Heart right ventricle (tissue), 16 donors: Measurements from ENCODE around the gene CRTC3. TPM values are rescaled to one million over a fixed set of nuclear protein-coding genes. Genes with fewer than 3 reads are reported as not detected.
A peak's percentile ranks its signal among the peaks of the same experiment; 100 is the strongest.
"Not testable (repeated sequence)": the region's sequence is repeated elsewhere in the genome, so short reads cannot be mapped to it uniquely, and the experiment has no call there.

ENCODE experiments used
- ATAC-seq, 8 donors: fragments of 200-7000 bp; cut with Tn5 transposase; one replicate each; pipeline ENCODE4 v1.9.1; 2020; ENCODE audit warnings: mild to moderate bottlenecking in 8 of 8, moderate library complexity in 8 of 8, moderate number of reproducible peaks in 1 of 8
- DNase-seq, 2 donors: peaks; one replicate each; pipeline ENCODE4 v3.0.0-alpha.2; 2020
- H3K27ac ChIP-seq, 10 donors: fragments of 200-600 bp; sonication (generic) in 2 of 10; one replicate each; pipeline versions ENCODE4 v1.5.0 to v1.8.0; 2020 to 2022; ENCODE audit warnings: mild to moderate bottlenecking in 3 of 10
- H3K27me3 ChIP-seq, 7 donors: fragments of 200-600 bp; one replicate each; pipeline ENCODE4 v1.8.0; 2021 to 2022; ENCODE audit warnings: mild to moderate bottlenecking in 2 of 7
- H3K36me3 ChIP-seq, 9 donors: fragments of 200-600 bp; sonication (generic) in 1 of 9; one replicate each; pipeline versions ENCODE4 v1.5.0 to v1.8.0; 2020 to 2022; ENCODE audit warnings: mild to moderate bottlenecking in 2 of 9
- H3K4me1 ChIP-seq, 9 donors: fragments of 200-600 bp; sonication (generic) in 1 of 9; one replicate each; pipeline versions ENCODE4 v1.5.0 to v1.8.0; 2020 to 2022; ENCODE audit warnings: mild to moderate bottlenecking in 4 of 9
- H3K4me3 ChIP-seq, 10 donors: fragments of 200-600 bp; sonication (generic) in 2 of 10; one replicate each; pipeline versions ENCODE4 v1.5.0 to v1.8.0; 2020 to 2022; ENCODE audit warnings: mild to moderate bottlenecking in 7 of 10, moderate library complexity in 2 of 10
- H3K9me3 ChIP-seq, 11 donors: fragments of 200-600 bp in 10 of 11; sonication (generic) in 2 of 11; one replicate each; pipeline versions ENCODE4 v1.5.0 to v1.8.0; 2013 to 2022; ENCODE audit warnings: mild to moderate bottlenecking in 2 of 11, control low read depth in 1 of 11, moderate library complexity in 1 of 11
- CTCF ChIP-seq, 9 donors: fragments of 200-600 bp; sonication (generic) in 2 of 9; IDR thresholded peaks; one replicate each; pipeline versions ENCODE4 v1.5.0 to v1.8.0; 2021 to 2022; ENCODE audit warnings: antibody characterized with exemption in 9 of 9, mild to moderate bottlenecking in 5 of 9, moderate library complexity in 1 of 9
- WGBS, 2 donors: extraction: QIAGEN DNeasy Blood & Tissue Kit; methylation state at CpG; one replicate each; pipeline ENCODE4 v1.1.7; 2013; ENCODE audit warnings: inconsistent platforms in 1 of 2; 5-methylcytosine and 5-hydroxymethylcytosine counted together
- intact Hi-C, 10 donors: fragments of 100-400 bp; cut with DNase I; formaldehyde crosslinking; loops; one replicate each; pipeline versions ENCODE4 v1.11.1 to v1.14.2; 2022
- polyA plus RNA-seq, 2 donors: library from polyadenylated mRNA; stranded (reverse); fragments of 200-250 nt; gene quantifications; one replicate each; pipeline ENCODE4 v1.2.3, GENCODE V29; 2013
- total RNA-seq, 10 donors: library from RNA; stranded (reverse); fragmentation: NEBNext Ultra II Directional in 3 of 10; extraction: Animal tissue kit (Norgen Biotek cat#: 25700) in 3 of 10; gene quantifications; one replicate each; pipeline versions ENCODE4 v1.2.1 to v1.2.4, GENCODE V29; 2021 to 2023
- donor health status: Arrhythmogenic right ventricular cardiomyopathy.
- donor health status: ischemic (EF 13 %, LVEDD 7.1; RV severe dilation, severe dysfunction).
- donor health status: healthy with polysubstance abuse.
- donor health status: DM: no; HTN: yes; CAD: no.
- donor health status: DM: no; HTN: no; CAD: no.
- donor health status: ischemic (EF 25% LVEDD 6.9; RV normal size, moderate dysfunction).
- donor health status: ischemic (EF 25% LVEDD 5.7; RV mildly dilated, moderate dysfunction).
- donor health status: healthy.
- donor health status: DM: yes; HTN: yes; CAD: no.
- donor health status: Ischemic cardiomyopathy.
- donor health status: ischemic (EF 35%, LVEDD 5.7; RV mildly dilated, moderate dysfunction).
- donor health status: nonischemic (EF 11% LVEDD 7.7; RV severe dilation, severe dysfunction).
- donor health status: DM: yes; HTN: yes; CAD: no.
- donor health status: PGD.
- donor health status: ischemic (EF 29% LVEDD 5.4; RV normal size, mild dysfunction).
- donor health status: nonischemic (EF 23%, LVEDD 6.1; RV moderate dilation, normal function).

CRTC3 gene
- total and polyA plus RNA-seq, 12 donors: 11.5 to 34.9 (median 28.3) TPM

- no peak for TF ChIP-seq CTCF (IDR thresholded peaks at IDR 0.05)
- no peaks in the 10 kb centered on the region for H3K27me3 ChIP-seq
- H3K27ac ChIP-seq: no peak overlapping the region
- no peaks in the 10 kb centered on the region for H3K9me3 ChIP-seq
- DNase-seq (no peak), ATAC-seq (no peak)
- H3K36me3 ChIP-seq: peaks cover 0 to 1% (median 0%) of the 10 kb centered on the region in 9 donors
- H3K4me3 ChIP-seq: no peak overlapping the region
- whole genome bisulfite sequencing, 2 donors: 70 to 83% methylated on average over 2 of the region's 2 CpGs
- intact Hi-C loops: loop anchor here in 2 of 10 donors (5.0 to 10.0 kb wide), 2 partner anchors 83 to 180 kb away; no protein-coding TSS in a partner anchor
- H3K4me1 ChIP-seq: peaks cover 0 to 24% (median 0%) of the 10 kb centered on the region in 9 donors
Measured at GRCh38 chr15:90512276-90512675, 17.4 kb upstream of the CRTC3 start.

DNA sequence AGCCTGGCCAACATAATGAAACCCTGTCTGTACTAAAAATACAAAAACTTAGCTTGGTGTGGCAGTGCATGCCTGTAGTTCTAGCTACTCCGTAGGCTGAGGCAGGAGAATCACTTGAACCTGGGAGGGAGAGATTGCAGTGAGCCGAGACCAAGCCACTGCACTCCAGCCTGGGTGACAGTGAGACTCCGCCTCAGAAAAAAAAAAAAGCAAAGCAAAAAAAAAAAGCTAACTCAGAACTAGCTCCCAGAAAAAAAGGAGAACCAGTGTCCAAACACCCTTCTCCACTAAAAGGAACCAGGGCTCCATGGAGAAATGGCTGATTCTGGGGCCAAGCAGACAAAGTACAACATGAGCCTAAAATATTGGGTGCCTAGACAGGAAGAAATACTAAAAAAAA is 16.7 kb upstream of the CRTC3 start:
- no peak for TF ChIP-seq CTCF (IDR thresholded peaks at IDR 0.05)
- no peaks in the 10 kb centered on the region for H3K9me3 ChIP-seq
- H3K4me1 ChIP-seq: peaks cover 0 to 24% (median 0%) of the 10 kb centered on the region in 9 donors
- ATAC-seq (peak in 1 of 8 donors; percentile 35), DNase-seq (no peak)
- intact Hi-C loops: loop anchor here in 2 of 10 donors (5.0 to 10.0 kb wide), 2 partner anchors 82 to 179 kb away; no protein-coding TSS in a partner anchor
- H3K27me3 ChIP-seq: no peaks in the 10 kb centered on the region
- 79 to 87% methylated on average over 3 of the region's 3 CpGs for WGBS, 2 donors
- peak overlapping the region in 1 of 10 donors; percentile 53 for H3K27ac ChIP-seq
- no peaks in the 10 kb centered on the region for H3K36me3 ChIP-seq
- no peak overlapping the region for H3K4me3 ChIP-seq

- no peak for DNase-seq
- no peak for ATAC-seq
- intact Hi-C loops: loop anchor here in 2 of 10 donors (5.0 to 10.0 kb wide), 2 partner anchors 81 to 179 kb away; no protein-coding TSS in a partner anchor
- H3K36me3 ChIP-seq: no peaks in the 10 kb centered on the region
- H3K4me1 ChIP-seq: peaks cover 0 to 24% (median 0%) of the 10 kb centered on the region in 9 donors
- H3K9me3 ChIP-seq: no peaks in the 10 kb centered on the region
- H3K27me3 ChIP-seq: no peaks in the 10 kb centered on the region
- WGBS, 2 donors: 97% methylated on average over 2 of the region's 2 CpGs
- peak overlapping the region in 1 of 10 donors; percentile 53 for H3K27ac ChIP-seq
- H3K4me3 ChIP-seq: no peak overlapping the region
- no peak for TF ChIP-seq CTCF (IDR thresholded peaks at IDR 0.05)
Measured at GRCh38 chr15:90513448-90513847, 16.3 kb upstream of the CRTC3 start.

GRCh38 chr15:90513893-90514292 is 15.8 kb upstream of the CRTC3 start:
- 50 to 100% methylated on average over 2 of the region's 2 CpGs for WGBS, 2 donors
- ATAC-seq, DNase-seq, H3K27me3 ChIP-seq, H3K4me3 ChIP-seq, H3K36me3 ChIP-seq, H3K9me3 ChIP-seq: not testable (repeated sequence)
- Histone ChIP-seq H3K4me1 (peaks cover 0 to 24% (median 0%) of the 10 kb centered on the region in 9 donors), H3K27ac (peak overlapping the region in 1 of 10 donors; percentile 53)
- intact Hi-C loops: loop anchor here in 2 of 10 donors (5.0 to 10.0 kb wide), 2 partner anchors 81 to 178 kb away; no protein-coding TSS in a partner anchor

- ATAC-seq: no peak
- no peak for DNase-seq
- intact Hi-C loops: loop anchor here in 2 of 10 donors (10.0 kb wide), 2 partner anchors 75 to 365 kb away; partner anchors contain the start of gene FES (in 1 of the 2)
Measured at GRCh38 chr15:90519688-90520087, 10.0 kb upstream of the CRTC3 start.

More at GRCh38 chr15:90519688-90520087, 10.0 kb upstream of the CRTC3 start:
- H3K9me3 ChIP-seq: no peaks in the 10 kb centered on the region
- H3K27ac ChIP-seq: no peak overlapping the region
- no peak overlapping the region for H3K4me3 ChIP-seq
- WGBS, 2 donors: 80 to 84% methylated on average over 1 of the region's 1 CpG
- no peaks in the 10 kb centered on the region for H3K36me3 ChIP-seq
- peaks cover 0 to 6% (median 0%) of the 10 kb centered on the region in 9 donors for H3K4me1 ChIP-seq
- TF ChIP-seq CTCF (IDR thresholded peaks at IDR 0.05): no peak
- no peaks in the 10 kb centered on the region for H3K27me3 ChIP-seq
